NCI-H345 treated with DMSO at 0.1 percent for 48 hours (cell line): ENCODE data around the gene MTMR3.

Experiments used
- DNase-seq: peaks from one replicate; lab custom pipeline; 2025; ENCODE audit not compliant: unreplicated experiment; lab: John Stamatoyannopoulos, UW

MTMR3 gene

GRCh38 chr22:29998627-29999384 lies 115.8 kb downstream of the MTMR3 start:
- DNase-seq = no peak

- no peak for DNase-seq
These were observed 117.6 kb downstream of the MTMR3 start for GRCh38 chr22:30000566-30000965.

- DNase-seq = no peak
These were observed 118.5 kb downstream of the MTMR3 start for GRCh38 chr22:30001459-30001858.

- no peak for DNase-seq
These were observed 120.0 kb downstream of the MTMR3 start for GRCh38 chr22:30002861-30003486.

- no peak for DNase-seq
These were observed 121.1 kb downstream of the MTMR3 start for GRCh38 chr22:30004101-30004500.

GRCh38 chr22:30004694-30005093 lies 121.7 kb downstream of the MTMR3 start:
- no peak for DNase-seq

- DNase-seq = no peak
These were observed 122.4 kb downstream of the MTMR3 start for GRCh38 chr22:30005213-30005857.

GRCh38 chr22:30007361-30007760 lies 124.4 kb downstream of the MTMR3 start:
- no peak for DNase-seq

- DNase-seq = no peak
These were observed 125.4 kb downstream of the MTMR3 start for GRCh38 chr22:30008401-30008800.

- DNase-seq = no peak
These were observed 126.5 kb downstream of the MTMR3 start for GRCh38 chr22:30009478-30009877.

GRCh38 chr22:30010789-30011405 lies 127.9 kb downstream of the MTMR3 start:
- no peak for DNase-seq

- DNase-seq = no peak
These were observed 130.2 kb downstream of the MTMR3 start for GRCh38 chr22:30013201-30013600.

GRCh38 chr22:30014244-30014643 lies 131.3 kb downstream of the MTMR3 start:
- DNase-seq = no peak

GRCh38 chr22:30015229-30015797 lies 132.3 kb downstream of the MTMR3 start:
- DNase-seq = no peak

- DNase-seq = no peak
These were observed 132.9 kb downstream of the MTMR3 start for GRCh38 chr22:30015846-30016245.

- DNase-seq = no peak
These were observed 133.6 kb downstream of the MTMR3 start for GRCh38 chr22:30016596-30016995.

- DNase-seq = no peak
These were observed 134.6 kb downstream of the MTMR3 start for GRCh38 chr22:30017375-30018223.

- DNase-seq = no peak
These were observed 137.5 kb downstream of the MTMR3 start for GRCh38 chr22:30020511-30020910.

- no peak for DNase-seq
These were observed 138.4 kb downstream of the MTMR3 start for GRCh38 chr22:30021338-30021737.

- no peak for DNase-seq
These were observed 139.1 kb downstream of the MTMR3 start for GRCh38 chr22:30021881-30022619.
